ENCODE data around the gene SPAM1. TPM values are rescaled to one million over a fixed set of nuclear protein-coding genes. Genes with fewer than 3 reads are reported as not detected.

The SPAM1 gene
- total and polyA plus RNA-seq, 2 experiments from 2014 or later = not detected

GRCh38 chr7:123901101-123901500 lies 23.9 kb upstream of the SPAM1 start:
- Histone ChIP-seq H4K20me1 (replicated peaks; ENCODE audit: insufficient read depth) (no peaks in the 10 kb centered on the region), H3K4me3 (no peak overlapping the region), H3K36me3 (ENCODE audit: insufficient read depth) (peaks cover 23% of the 10 kb centered on the region), H2AFZ (no peak overlapping the region), H3K4me2 (no peak overlapping the region), H3K9me2 (ENCODE audit: insufficient read depth) (no peaks in the 10 kb centered on the region; the same call in 1 of the 2 replicates), H3K27ac (ENCODE audit: low read depth) (no peak overlapping the region), H3K79me2 (replicated peaks; ENCODE audit: insufficient read depth) (no peaks in the 10 kb centered on the region), H3F3A (replicated peaks; ENCODE audit: low read depth) (no peaks in the 10 kb centered on the region; the same call in 1 of the 2 replicates), H3K27me3 (ENCODE audit: insufficient read depth) (no peaks in the 10 kb centered on the region), H3K4me1 (ENCODE audit: insufficient read depth) (no peaks in the 10 kb centered on the region)
- no peak overlapping the region for H3K27ac Mint-ChIP-seq
- H3K4me3 Mint-ChIP-seq = no peak overlapping the region
- TF ChIP-seq REST (IDR thresholded peaks at IDR 0.05; ENCODE audit: unreplicated experiment) (no peak), ZNF331 (CRISPR knock-in tag; IDR thresholded peaks at IDR 0.05; ENCODE audit: low read depth) (no peak), NANOG (IDR thresholded peaks at IDR 0.05; ENCODE audit: borderline replicate concordance) (no peak), POLR2AphosphoS5 (IDR thresholded peaks at IDR 0.05; ENCODE audit: low read depth) (no peak), CTCF (conservative IDR thresholded peaks at IDR 0.05; ENCODE audit: low read depth in 2 of 2) (no peak), EZH2phosphoT487 (IDR thresholded peaks at IDR 0.05; ENCODE audit: unreplicated experiment) (no peak), STAT1 (IDR thresholded peaks at IDR 0.05; ENCODE audit: unreplicated experiment) (no peak), CREB1 (CRISPR knock-in tag; IDR thresholded peaks at IDR 0.05; ENCODE audit: low read depth) (no peak), EZH2 (IDR thresholded peaks at IDR 0.05; ENCODE audit: low read depth, unreplicated experiment) (no peak), ZNF114 (CRISPR knock-in tag; IDR thresholded peaks at IDR 0.05) (no peak), JUNB (IDR thresholded peaks at IDR 0.05; ENCODE audit: unreplicated experiment) (no peak), ETS1 (IDR thresholded peaks at IDR 0.05) (no peak), ZNF462 (CRISPR knock-in tag; IDR thresholded peaks at IDR 0.05) (no peak)
- no peak for DNase-seq (ENCODE audit: low spot score)
- ATAC-seq = no peak
- H3K4me1 Mint-ChIP-seq = no peaks in the 10 kb centered on the region
- peaks cover 40% of the 10 kb centered on the region for H3K9me3 Mint-ChIP-seq
- H3K27me3 Mint-ChIP-seq (ENCODE audit: insufficient read depth, low read depth, poor library complexity) = peaks cover 2% of the 10 kb centered on the region
- H3K36me3 Mint-ChIP-seq (ENCODE audit: low read depth) = peaks cover 30% of the 10 kb centered on the region
